Measurements from ENCODE around the gene CALR3.
"Not testable (repeated sequence)": the region's sequence is repeated elsewhere in the genome, so short reads cannot be mapped to it uniquely, and the experiment has no call there.

The CALR3 gene

DNA sequence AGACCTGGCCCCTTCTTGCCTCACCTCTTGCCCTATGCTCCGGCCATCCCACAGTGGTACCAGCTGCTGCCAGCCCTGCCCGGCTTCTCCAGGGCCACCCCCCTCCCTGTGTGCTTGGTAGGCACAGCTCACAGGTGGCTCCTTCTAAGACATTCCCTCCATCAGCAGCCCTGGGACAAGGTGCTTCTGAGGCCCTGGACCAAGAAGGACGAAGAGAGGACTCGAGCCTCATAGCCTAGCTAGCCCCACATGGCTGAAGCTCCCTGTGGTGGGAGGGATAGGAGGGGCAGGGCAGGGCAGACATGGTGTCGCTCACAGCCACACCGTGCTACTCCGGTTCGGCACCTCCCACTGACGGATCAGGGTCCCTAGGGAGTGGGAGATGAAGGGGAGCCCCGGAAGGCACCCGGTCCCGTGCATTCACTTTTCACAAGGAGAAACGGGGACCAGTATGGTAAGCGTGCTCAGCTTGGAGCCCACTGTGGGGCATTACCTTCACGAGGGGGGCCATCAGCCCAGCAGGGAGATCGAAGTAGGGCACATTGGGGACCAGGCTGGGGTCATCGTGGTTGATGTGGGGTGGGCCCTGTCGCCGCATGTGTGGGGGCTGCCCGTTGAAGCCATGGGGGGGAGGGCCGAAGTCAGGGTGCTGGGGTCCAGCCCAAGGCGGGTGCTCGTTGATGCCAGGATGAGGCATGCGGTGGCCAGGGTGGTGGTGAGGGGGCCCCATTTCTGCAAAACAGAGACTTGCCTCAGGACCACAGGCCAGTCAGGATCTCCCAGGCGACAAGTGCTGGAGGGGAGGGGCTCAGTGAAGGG lies 26.8 kb upstream of the CALR3 start:
- no peak for DNase-seq

DNA sequence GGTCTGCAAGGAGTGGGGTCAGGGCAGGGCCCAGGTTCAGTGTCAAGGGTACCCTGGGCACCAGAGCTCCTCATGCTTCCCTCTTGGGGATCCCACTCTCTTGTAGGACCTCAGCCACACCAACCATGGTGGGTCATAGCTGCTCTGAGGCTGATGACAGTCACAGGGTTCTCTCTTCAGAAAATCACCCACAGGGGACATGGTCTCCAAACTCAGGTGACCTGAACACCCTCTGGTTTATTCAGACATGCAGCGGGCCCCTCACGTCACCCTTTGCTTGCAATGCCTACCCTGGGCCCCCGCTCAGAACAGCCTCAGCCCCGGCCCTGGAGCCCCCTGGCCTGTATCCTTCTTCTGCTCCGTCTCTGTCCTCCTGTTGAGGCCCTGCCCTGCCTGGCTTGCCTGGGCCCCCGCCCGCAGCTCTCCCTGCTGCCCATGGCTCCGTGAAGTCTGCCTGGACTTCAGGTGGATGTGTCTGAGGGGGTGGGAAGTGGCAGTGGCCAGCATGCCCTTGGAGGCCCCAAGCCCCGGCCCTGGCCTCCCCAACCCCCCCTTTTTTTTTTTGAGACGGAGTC lies 25.8 kb upstream of the CALR3 start:
- DNase-seq, result no peak

DNA sequence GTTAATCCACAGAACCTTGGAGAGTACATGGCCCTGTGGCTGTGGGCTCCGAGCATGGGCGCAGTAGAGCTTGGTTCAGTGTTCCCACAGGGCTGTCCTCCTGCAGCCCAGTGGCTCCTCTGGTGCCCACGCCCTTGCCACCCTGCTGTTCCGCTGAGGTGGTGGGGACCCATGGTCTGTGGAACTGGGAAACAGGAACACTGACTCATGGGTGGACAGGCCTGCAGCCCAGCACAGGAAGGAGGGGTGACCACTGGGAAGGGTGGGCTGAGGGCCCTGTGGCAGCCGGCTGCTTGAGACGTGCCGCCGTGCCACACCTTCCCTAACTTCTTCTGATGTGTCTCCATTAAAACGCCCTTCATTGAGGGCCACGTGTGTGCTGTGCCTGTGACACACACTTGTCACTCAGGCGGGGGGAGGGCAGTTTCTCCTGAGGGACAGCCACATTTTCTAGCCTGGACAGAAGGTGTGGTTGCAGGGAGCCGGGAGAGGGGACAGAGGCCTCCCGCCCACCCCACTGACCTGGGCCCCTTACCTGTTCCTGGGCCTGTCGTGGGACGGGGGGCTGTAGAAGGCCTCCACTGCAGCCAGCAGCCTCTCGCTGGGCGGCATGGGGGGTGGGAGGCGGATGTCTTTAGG lies 25.1 kb upstream of the CALR3 start:
- no peak for DNase-seq

DNA sequence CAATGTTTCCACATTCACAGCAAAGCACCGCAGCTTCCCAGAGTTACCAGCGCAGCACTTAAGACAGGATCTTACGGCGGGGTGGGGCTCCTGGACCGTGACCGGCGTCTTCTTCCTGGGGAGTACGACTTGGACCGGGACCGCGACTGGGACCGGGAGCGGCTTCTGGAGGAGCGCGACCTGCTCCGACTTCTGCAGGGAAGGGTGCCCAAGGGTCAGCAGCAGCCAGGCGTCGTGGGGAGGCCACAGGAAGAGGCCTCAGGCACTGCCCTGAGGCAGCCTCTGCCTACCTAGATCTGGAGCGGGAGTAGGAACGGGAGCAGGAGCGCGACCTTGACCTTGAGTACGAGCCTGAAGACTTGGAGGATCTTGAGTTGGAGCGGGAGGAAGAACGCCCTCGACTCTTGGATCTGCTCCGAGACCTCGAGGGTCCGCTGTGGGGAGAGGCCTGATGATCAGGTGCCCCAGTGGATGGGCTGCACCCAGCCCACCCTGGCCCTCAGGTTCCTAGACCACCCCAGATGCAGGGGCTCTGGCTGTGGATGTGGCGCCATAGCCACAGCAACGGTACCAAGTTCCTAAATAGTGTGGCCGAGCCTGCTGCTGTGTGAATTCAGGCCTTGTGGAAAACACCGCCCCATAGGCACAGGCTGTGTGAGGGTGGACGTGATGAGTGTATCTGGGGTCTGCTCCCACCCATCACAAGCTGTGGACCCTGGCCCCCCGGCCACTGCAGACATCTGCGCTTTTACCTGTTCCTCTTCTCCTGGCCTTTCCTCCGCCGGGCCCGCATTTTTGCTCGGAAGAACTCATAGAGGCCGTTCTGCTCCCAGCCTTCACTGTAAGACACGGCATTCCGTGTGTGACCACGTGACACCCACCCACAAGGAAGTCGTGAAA lies 24.4 kb upstream of the CALR3 start:
- DNase-seq, result no peak

DNA sequence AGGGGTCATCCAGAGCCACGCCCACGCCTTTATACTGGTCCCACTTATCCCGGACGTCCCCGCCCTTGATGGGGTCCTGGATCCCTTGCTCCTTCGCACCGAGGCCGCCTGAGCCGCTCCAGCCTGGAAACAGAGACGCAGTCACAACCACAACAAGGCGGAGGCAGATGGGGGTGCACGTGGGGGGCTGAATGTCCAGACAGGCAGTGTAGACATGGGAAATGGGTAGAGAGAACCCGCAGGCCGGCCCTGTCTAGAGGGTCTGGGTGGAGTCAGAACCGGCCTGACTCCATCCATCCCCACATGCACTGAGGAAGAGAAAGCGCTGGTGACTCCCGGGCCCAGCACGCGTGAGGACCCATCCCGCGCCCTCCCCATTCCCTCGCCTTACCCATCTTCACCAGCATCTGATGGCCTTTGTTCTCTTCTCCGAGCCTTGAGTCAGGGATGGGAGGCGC lies 23.3 kb upstream of the CALR3 start:
- no peak for DNase-seq

DNA sequence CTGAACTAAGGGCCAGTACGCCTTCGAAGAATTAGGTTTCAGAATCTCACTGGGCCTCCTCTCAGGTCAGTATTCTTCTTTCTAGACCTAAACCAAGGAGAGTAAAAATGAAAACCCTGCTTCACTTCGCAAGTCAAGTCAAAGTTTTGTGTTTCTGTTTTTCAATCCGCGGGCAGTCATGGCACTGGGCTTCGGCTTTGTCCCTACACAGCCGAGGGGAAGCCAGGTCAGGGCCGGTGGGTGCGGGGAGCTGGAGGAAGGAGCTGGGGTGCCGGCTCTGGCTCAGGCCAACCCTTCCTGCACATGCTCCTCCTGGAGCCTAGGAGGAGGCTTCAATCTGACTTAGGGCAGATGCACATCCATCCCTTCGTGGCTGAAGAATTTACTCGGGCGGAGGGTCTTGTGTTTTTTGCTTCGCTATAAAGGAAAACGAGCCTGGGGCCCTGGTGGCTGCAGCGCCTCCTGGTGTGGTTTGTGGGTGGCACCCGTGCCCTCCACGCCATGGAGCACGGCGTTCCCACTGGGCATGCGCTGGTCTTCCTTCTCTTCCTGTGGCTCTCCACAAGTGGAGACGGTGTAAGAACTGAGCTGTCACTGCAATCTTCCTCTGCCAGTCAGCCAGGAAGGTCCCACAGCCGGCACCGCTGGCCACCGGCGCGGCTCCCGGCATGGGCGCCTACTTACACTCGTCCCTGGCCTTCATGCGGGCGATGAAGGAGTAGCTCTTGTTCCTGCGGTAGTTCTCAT lies 22.7 kb upstream of the CALR3 start:
- no peak for DNase-seq

DNA sequence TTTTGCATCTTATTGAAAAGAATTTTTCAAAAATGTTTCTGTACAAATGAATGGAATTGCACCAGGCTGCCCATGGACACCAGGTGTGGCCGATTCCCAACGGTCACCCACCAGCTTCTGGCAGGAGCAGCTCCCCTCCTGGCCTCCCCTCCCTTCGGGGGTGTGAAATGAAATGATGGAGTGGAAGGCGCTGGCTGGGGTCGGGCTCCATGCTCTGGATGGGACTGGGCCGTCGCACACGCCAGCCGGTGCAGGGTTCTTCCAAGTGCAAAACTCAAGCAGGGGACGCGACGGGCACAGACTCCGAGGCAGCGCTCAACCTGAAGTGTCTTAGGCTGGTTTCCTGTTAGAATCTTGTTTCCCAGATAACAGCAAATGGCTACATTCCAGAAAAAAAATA lies 22.1 kb upstream of the CALR3 start:
- no peak for DNase-seq

DNA sequence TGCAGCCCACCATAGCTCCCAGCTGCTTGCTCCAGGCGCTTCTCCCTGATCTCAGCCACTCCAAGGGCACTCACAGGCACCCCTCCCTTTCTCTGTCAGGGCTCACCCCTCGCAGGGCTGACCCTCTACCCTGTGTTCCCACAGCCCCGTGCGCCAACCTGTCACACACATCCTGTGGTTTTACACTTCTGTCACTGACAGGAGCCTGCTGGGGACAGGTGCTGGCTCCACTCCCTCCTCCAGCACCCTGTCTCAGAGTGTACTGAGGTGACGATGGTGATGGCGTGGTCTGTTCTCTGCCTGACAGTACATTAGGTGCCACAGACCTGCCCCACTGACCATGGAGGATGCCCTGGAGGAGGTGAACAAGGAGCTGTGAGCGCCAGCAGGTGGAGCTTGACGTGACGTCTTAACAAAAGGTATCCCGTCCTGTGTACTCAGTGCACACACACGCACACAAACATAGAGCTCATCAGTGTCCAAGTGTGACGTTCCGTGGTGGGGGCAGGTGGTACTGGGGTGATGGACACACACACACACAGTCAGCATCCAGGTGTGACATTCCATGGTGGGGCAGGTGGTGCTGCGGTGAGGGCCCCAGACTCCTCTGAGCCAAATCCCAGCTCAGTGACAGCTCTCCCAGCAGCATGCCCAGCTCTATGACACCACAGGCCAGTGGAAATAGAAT lies 21.1 kb upstream of the CALR3 start:
- no peak for DNase-seq

DNA sequence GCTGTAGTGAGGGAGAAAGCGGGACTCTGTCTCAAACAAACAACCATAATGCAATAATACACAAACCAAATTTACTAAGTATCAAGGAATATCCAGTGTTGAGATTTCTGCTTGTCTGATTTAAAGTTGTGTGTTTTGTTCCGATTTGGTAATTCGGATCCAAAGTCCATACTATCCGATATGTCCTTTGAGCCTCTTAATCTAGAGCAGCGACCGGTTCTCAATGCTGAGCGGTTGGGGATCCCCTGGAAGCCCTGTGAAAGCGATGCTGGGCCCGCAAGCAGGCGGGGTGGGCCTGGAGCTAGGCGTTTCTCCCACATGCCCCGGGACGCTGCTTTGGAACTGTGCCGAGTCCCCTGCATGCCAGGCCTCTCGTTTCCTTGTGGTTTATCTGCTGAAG lies 20.4 kb upstream of the CALR3 start:
- DNase-seq, result no peak

DNA sequence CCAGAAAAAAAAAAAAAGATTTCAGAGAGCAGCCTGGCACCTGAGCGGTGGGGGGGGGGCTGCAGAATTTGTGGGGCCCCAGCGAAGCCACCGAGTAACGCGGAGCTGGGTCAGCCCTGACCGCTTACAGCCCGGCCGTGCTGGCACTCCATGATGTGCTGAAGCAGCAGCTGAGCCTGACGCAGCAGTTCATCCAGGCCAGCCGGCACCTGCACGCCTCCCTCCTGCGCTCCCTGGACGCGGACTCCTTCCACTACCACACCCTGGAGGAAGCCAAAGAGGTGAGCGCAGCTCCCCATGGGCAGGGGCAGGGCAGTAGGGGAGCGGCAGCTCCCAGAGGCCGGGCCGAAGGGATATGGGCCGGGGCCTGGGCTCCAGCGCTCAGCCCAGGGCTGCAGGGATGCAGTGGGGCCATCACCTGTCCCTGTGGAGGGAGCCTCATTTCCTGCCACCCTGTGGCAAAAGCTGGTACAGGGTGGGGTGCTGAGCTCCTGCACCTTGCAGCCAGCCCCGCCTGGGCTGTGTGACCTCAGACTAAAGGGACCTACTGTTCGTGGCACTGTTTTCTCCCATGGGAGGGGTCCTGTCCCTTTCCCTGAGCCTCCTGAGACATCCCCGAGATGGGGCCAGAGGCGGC lies 18.5 kb upstream of the CALR3 start:
- no peak for DNase-seq

DNA sequence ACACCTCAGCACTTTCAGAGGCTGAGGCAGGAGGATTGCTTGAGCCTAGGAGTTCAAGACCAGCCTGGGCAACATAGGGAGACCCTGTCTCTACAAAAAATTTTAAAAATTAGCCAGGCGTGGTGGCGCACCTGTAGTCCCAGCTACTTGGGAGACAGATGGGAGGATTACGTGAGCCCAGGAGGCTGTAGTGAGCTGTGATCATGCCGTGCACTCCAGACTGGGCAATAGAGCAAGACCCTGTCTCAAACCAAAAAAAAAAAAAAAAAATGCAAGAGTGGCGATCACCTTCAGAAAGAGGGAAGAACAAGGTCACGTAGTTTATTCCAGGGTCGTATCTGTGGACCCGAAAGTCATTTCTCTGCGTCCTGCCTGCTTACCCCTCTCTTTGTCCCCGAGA lies 16.6 kb upstream of the CALR3 start:
- DNase-seq, result not testable (repeated sequence)

DNA sequence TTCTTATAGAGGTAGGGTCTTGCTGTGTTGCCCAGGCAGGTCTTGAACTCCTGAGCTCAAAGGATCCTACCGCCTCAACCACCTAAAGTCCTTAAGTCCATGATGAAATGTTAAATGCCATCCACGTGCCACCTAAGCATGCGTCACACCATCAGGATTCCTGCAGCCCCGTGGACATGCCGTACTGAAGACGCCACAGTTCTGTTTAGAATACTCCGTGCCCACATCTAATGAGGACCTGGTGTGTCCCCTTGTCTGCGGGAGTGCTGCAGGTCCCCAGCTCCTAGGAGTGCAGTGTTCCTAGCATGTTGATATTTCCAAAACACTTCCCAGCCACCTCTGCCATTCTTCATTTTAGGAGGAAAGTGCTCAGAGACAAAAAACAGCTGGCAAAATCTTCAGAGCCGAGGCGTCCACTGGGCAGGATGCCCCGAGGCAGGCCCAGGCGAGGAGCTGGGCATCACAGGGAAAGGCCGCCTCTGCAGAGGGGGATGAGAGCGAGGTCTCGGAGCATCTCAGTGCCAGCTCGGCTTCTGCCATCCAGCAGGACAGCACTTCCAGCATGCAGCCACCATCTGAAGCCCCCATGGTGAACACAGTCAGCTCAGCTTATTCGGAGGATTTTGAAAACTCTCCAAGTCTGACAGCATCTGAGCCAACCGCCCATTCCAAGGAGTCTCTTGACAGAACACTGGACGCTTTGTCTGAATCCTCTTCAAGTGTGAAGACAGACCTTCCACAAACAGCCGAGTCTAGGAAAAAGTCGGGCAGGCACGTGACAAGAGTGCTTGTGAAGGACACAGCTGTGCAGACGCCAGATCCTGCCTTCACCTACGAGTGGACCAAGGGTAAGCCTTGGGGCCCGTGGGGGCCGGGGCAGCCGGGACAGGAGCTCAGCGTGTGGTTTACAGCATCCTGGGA lies 13.4 kb upstream of the CALR3 start:
- no peak for DNase-seq

DNA sequence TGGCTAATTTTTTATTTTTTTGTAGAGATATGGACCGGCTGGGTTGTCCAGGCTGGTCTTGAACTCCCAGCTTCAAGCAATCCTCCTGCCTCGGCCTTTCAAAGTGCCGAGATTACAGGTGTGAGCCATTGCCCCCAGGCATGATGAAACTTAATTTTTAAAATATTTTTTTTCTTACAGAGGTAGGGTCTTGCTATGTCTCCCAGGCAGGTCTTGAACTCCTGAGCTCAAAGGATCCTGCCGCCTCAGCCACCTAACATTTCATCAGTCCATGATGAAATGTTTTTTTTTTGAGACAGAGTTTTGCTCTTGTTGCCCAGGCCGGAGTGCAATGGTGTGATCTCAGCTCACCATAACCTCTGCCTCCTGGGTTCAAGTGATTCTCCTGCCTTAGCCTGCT lies 12.6 kb upstream of the CALR3 start:
- DNase-seq, result no peak

DNA sequence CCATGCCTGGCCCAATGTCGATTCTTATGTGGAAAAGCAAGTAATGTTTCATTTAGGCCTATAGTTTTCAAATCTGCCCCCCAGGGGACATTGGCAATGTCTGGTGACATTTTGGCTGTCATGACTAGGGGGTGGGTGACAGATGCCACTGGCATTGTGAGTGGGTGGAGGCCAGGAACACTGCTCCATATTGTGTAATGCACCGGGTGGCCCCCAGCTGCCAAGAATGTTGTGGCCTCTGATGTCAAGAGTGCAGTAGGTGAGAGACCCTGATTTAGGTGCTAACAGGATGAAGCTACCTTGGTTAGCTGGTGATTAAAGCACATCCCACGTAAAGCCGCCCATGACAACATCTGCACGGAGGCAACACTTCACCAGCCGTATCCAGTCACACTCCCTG lies 11.0 kb upstream of the CALR3 start:
- no peak for DNase-seq

DNA sequence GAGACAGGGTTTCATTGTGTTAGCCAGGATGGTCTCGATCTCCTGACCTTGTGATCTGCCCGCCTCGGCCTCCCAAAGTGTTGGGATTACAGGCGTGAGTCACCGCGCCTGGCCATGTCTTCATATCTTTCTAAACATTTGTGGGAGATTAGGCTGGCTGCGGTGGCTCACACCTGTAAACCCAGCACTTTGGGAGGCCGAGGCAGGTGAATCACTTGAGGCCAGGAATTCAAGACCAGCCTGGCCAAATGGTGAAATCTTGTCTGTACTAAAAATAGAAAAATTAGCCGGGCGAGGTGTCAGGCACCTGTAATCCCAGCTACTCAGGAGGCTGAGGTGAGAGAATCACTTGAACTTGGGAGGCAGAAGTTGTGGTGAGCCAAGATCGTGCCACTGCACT lies 10.2 kb upstream of the CALR3 start:
- not testable (repeated sequence) for DNase-seq

DNA sequence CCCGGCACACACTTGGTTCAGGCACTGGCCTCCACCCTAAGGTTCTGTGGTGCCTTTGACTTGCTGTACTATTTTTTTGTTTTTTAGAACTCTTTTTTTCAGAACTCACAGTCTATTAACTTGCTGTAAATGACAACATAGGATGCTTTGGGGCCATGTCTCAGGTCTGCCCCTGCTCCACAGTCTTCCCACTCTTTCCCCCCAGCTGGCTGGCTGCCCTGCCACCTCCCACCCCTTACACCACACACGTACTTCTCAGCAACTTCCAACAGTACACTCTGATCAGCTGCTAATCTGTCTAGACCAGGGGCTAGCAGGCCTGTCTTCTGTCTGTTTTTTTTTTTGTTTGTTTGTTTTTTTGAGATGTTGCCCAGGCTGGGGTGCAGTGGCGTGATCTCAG lies 8.3 kb upstream of the CALR3 start:
- DNase-seq, result no peak

DNA sequence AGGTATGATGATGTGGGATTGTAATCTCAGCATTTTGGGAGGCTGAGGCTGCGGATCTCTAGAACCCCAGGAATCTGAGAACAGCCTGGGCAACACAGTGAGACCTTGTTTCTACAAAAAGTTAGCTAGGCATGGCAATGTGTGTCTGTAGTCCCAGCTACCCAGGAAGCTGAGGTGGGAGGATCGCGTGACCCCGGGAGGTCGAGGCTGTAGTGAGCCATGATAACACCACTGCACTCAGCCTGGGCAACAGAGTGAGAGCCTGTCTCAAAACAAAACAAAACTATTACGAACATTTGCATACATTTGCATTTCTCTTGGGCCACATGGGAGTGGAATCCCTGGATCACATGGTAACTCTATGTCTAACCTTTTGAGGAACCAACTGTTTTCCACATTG lies 1.9 kb upstream of the CALR3 start:
- no peak for DNase-seq

DNA sequence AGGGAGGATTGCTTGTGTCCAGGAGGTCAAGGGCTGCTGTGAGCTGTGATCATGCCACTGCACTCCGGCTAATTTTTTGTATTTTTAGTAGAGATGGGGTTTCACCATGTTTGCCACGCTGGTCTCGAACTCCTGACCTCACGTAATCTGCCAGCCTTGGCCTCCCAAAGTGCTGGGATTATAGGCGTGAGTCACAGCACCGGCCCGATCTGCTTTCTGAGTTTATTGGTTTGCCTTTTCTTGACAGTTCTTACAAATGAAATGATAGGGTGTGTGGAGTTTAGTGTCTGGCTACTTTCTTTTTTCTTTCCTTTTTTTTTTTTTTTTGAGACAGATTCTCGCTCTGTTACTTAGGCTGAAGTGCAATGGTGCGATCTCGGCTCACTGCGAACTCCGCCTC lies 1.1 kb upstream of the CALR3 start:
- no peak for DNase-seq

DNA sequence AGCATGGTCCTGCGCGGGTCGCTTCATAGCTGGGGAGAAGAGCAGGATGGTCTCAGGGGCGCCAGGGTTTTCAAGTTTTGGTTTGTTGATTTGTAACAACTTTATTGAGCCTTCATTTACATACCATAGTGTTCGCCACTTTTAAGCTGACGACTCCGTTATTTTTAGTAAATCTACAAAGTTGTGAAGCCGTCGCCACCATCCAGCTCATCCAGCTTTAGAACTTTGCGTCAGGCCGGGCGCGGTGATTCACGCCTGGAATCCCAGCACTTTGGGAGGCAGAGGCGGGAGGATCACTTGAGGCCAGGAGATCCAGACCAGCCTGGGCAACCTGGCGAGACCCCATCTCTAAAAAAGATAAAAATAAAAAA lies 631 bp upstream of the CALR3 start:
- DNase-seq, result no peak

DNA sequence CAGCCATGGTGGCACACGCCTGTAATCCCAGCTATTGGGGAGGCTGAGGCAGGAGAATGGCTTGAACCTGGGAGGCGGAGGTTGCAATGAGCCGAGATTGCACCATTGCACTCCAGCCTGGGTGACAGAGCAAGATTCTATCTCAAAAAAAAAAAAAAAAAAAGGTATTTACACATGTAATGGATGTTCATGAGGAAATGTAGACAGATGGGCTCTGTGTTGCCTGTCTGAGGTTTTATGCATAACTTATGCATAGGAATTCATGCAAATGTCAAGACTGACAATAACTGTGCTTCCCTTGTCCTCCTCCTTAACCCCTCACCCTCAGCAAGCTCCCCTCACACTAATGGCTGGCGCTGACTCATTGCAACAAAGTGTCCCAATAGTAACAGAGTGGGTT lies 9.5 kb downstream of the CALR3 start:
- not testable (repeated sequence) for DNase-seq

All from stimulated activated naive CD4-positive, alpha-beta T cell treated with Interleukin-2 at 50 U/mL for 16 hours (primary cell).